Cardiac fibroblast (primary cell): ENCODE data around the gene DIP2C.
"Not testable (repeated sequence)": the region's sequence is repeated elsewhere in the genome, so short reads cannot be mapped to it uniquely, and the experiment has no call there.

Experiments
- DNase-seq, 2 donors: peaks; one replicate each; pipeline versions ENCODE4 v3.0.0 to v3.0.0-alpha.2; 2010; ENCODE audit warnings: low read depth in 2 of 2
- H3K4me3 ChIP-seq, 2 donors: replicated peaks in 1 of 2; 1 replicate in 1 of 2; 2 replicates in 1 of 2; pipeline ENCODE4 v1.5.1; 2011; ENCODE audit warnings: low read depth in 2 of 2, low read length in 2 of 2, mild to moderate bottlenecking in 2 of 2, moderate library complexity in 1 of 2
- CTCF ChIP-seq: IDR thresholded peaks from one replicate; pipeline ENCODE4 v1.5.1; 2011; ENCODE audit warnings: low read depth, mild to moderate bottlenecking, low read length, inconsistent platforms

The DIP2C gene

DNA sequence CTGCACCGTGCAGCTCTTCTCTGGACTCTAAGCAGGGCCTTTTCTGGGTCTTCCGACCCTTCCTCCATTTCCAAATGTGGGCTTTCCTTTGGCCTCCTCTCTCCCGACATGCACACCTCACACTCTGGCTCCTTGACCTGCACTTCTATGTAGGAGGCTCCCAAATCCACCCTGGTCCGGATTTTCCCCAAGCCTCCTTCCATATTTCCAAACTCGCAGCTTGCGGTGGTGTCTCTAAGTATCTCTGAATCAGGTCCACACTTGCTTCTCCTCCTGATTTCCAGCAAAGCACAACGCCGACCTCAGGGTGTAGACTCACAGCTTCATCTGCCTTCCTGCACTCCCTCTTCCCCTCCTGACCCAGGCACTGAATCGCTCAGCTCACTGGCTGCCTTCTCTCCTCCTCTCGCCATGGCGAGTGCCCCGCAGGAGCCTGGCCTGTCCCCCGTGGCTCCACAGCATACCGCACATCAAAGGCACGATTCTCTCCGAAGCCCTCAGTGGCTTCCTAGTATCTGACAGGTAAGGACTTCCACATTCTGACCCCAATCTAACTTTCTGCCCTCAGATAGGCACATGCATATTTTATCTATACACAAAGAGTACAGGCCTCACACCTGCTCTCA, 27.8 kb downstream of the DIP2C start:
- H3K4me3 ChIP-seq = no peak overlapping the region
- DNase-seq = no peak
- no peak for TF ChIP-seq CTCF

- TF ChIP-seq CTCF = no peak
- peak in 1 of 2 donors; percentile 6 for DNase-seq
These were observed 28.4 kb downstream of the DIP2C start for GRCh38 chr10:660970-661596.

GRCh38 chr10:660413-660969, 29.0 kb downstream of the DIP2C start:
- TF ChIP-seq CTCF = no peak
- H3K4me3 ChIP-seq = no peak overlapping the region
- DNase-seq = no peak

More at GRCh38 chr10:660970-661596, 28.4 kb downstream of the DIP2C start:
- H3K4me3 ChIP-seq = no peak overlapping the region

- DNase-seq = peak; percentile 68 to 77
- no peak overlapping the region for H3K4me3 ChIP-seq
- TF ChIP-seq CTCF = no peak
These were observed 29.8 kb downstream of the DIP2C start for GRCh38 chr10:659688-660141.

GRCh38 chr10:657816-658350, 31.6 kb downstream of the DIP2C start:
- DNase-seq = not testable (repeated sequence)

DNA sequence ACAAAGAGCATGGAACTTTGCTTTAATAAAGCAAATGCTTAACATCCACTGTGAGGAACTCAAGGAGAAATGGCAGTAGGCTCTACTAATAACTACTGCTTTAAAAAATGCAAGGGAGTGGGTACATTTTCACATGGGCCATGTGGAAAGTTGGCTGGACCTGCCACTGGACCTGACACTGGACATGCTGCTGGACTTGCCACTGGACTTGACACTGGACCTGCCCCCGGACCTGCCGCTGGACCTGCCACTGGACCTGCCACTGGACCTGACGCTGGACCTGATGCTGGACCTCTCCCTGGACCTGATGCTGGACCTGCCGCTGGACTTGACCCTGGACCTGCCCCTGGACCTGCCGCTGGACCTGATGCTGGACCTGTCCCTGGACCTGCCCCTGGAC, 32.6 kb downstream of the DIP2C start:
- DNase-seq = no peak
- H3K4me3 ChIP-seq = no peak overlapping the region
- TF ChIP-seq CTCF = no peak

More at GRCh38 chr10:657816-658350, 31.6 kb downstream of the DIP2C start:
- not testable (repeated sequence) for H3K4me3 ChIP-seq

GRCh38 chr10:655184-655583, 34.3 kb downstream of the DIP2C start:
- TF ChIP-seq CTCF = no peak
- DNase-seq = no peak
- H3K4me3 ChIP-seq = no peak overlapping the region
